HG02885 (cell line): ENCODE data around the gene ADIPOR2.

Experiments used
- ATAC-seq: cut with Tn5 transposase; IDR thresholded peaks from one replicate; pipeline ENCODE4 v1.9.1; 2021; ENCODE audit warnings: mild to moderate bottlenecking; ENCODE audit not compliant: unreplicated experiment, poor library complexity

The ADIPOR2 gene

GRCh38 chr12:1767407-1768090, 76.7 kb downstream of the ADIPOR2 start:
- no peak for ATAC-seq

GRCh38 chr12:1768615-1769014, 77.7 kb downstream of the ADIPOR2 start:
- ATAC-seq: no peak

GRCh38 chr12:1769809-1770494, 79.1 kb downstream of the ADIPOR2 start:
- ATAC-seq: no peak

- ATAC-seq: no peak
These were observed 83.2 kb downstream of the ADIPOR2 start for GRCh38 chr12:1773937-1774655.

- no peak for ATAC-seq
These were observed 85.5 kb downstream of the ADIPOR2 start for GRCh38 chr12:1776170-1776921.

- no peak for ATAC-seq
These were observed 86.9 kb downstream of the ADIPOR2 start for GRCh38 chr12:1777798-1778197.

GRCh38 chr12:1778911-1779310, 88.0 kb downstream of the ADIPOR2 start:
- ATAC-seq: no peak

GRCh38 chr12:1779783-1780182, 88.9 kb downstream of the ADIPOR2 start:
- no peak for ATAC-seq

GRCh38 chr12:1781772-1782171, 90.9 kb downstream of the ADIPOR2 start:
- no peak for ATAC-seq

GRCh38 chr12:1782215-1782614, 91.3 kb downstream of the ADIPOR2 start:
- no peak for ATAC-seq

- no peak for ATAC-seq
These were observed 96.8 kb downstream of the ADIPOR2 start for GRCh38 chr12:1787714-1788113.

- ATAC-seq: no peak
These were observed 99.6 kb downstream of the ADIPOR2 start for GRCh38 chr12:1790444-1790843.

GRCh38 chr12:1791104-1791841, 100.4 kb downstream of the ADIPOR2 start:
- ATAC-seq: no peak

GRCh38 chr12:1792406-1792805, 101.5 kb downstream of the ADIPOR2 start:
- no peak for ATAC-seq

- no peak for ATAC-seq
These were observed 102.7 kb downstream of the ADIPOR2 start for GRCh38 chr12:1793426-1794210.

- ATAC-seq: no peak
These were observed 103.7 kb downstream of the ADIPOR2 start for GRCh38 chr12:1794440-1795090.

- no peak for ATAC-seq
These were observed 104.4 kb downstream of the ADIPOR2 start for GRCh38 chr12:1795221-1795784.

GRCh38 chr12:1795785-1796514, 105.1 kb downstream of the ADIPOR2 start:
- peak; percentile 92 for ATAC-seq
